ENCODE data around the gene MRPL45.
A peak's percentile ranks its signal among the peaks of the same experiment; 100 is the strongest.

The MRPL45 gene

DNA sequence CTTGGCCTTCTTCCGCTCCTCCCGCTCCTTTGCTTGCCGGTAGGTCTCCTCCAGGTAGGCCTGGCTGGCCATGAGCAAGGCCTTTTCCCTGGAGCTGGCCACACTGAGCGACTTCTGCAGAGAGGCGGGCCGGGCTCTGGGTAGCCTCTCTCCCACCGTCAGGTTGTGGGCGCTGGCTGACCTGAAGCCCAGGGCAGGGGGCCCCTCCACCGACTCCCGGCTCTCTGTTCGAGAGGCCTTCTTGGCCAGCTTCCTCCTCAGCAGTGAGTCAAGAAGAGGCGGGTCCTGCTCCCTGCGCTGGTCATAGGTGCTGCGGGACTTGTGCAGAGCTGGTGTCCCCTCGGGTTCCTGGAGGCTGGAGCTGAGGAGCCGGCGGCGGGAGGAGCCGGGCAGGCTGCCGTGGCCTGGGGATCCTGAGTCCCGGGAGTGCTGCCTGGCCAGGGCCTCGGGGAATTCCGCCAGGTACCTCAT, 34.0 kb downstream of the MRPL45 start:
- TF ChIP-seq, protein P1, sequence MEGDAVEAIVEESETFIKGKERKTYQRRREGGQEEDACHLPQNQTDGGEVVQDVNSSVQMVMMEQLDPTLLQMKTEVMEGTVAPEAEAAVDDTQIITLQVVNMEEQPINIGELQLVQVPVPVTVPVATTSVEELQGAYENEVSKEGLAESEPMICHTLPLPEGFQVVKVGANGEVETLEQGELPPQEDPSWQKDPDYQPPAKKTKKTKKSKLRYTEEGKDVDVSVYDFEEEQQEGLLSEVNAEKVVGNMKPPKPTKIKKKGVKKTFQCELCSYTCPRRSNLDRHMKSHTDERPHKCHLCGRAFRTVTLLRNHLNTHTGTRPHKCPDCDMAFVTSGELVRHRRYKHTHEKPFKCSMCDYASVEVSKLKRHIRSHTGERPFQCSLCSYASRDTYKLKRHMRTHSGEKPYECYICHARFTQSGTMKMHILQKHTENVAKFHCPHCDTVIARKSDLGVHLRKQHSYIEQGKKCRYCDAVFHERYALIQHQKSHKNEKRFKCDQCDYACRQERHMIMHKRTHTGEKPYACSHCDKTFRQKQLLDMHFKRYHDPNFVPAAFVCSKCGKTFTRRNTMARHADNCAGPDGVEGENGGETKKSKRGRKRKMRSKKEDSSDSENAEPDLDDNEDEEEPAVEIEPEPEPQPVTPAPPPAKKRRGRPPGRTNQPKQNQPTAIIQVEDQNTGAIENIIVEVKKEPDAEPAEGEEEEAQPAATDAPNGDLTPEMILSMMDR (conservative IDR thresholded peaks at IDR 0.05; ENCODE audit: low read depth, low read length), result no peak
- DNase-seq (ENCODE audit: low read depth), result no peak
- H3K4me3 ChIP-seq (ENCODE audit: low read length), result no peak overlapping the region

DNA sequence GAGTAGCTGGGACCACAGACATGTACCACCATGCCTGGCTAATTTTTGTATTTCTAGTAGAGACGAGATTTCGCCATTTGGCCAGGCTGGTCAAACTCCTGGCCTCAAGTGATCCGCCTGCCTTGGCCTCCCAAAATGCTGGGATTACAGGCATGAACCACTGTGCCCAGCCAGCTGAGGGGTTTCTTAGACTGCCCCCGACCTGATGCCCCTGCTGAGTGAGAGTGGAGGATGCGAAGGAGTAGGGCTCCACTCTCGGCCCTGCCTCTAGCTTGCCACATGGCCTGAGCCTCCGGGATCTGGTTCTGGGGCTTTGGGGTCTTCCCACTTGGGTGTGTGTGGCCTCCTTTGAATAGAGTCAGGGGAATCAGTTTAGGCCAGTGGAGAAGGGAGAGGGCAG, 35.8 kb downstream of the MRPL45 start:
- no peak overlapping the region for H3K4me3 ChIP-seq (ENCODE audit: low read length)
- TF ChIP-seq, protein P1 (conservative IDR thresholded peaks at IDR 0.05; ENCODE audit: low read depth, low read length), result no peak
- no peak for DNase-seq (ENCODE audit: low read depth)

DNA sequence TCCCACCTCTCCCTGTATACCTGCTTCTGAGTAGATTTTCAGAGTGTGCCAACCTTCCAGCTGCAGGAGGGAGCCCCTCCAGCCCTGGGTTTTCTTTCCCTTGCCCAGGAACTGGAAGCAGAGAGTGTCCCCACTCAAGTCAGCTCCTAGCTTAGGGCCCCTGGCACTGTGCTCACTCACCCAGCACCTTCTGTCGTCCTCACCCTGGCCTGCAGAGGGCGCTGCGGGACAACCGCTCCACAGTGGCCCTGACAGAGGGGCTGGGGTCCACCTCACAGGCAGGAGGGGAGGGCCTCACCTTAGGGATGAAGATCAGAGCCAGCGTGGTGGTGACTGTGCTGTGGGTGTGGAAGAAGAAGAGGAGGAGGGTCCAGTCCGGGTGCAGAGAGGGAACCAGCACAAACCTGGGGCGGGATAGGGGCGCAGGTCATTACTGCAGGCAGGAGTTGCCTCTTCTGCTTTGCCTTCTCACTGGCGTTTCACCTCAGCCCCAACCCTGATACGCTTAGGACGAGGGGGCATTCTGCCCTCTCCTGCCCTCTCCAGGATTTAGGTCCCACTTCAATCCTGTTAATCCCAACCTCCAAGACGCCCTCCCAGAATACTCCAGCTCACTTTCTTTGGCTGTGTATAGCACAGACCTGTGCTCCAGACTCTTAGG, 36.8 kb downstream of the MRPL45 start:
- no peak for DNase-seq (ENCODE audit: low read depth)
- TF ChIP-seq, protein P1 (conservative IDR thresholded peaks at IDR 0.05; ENCODE audit: low read depth, low read length), result peak; percentile 81

DNA sequence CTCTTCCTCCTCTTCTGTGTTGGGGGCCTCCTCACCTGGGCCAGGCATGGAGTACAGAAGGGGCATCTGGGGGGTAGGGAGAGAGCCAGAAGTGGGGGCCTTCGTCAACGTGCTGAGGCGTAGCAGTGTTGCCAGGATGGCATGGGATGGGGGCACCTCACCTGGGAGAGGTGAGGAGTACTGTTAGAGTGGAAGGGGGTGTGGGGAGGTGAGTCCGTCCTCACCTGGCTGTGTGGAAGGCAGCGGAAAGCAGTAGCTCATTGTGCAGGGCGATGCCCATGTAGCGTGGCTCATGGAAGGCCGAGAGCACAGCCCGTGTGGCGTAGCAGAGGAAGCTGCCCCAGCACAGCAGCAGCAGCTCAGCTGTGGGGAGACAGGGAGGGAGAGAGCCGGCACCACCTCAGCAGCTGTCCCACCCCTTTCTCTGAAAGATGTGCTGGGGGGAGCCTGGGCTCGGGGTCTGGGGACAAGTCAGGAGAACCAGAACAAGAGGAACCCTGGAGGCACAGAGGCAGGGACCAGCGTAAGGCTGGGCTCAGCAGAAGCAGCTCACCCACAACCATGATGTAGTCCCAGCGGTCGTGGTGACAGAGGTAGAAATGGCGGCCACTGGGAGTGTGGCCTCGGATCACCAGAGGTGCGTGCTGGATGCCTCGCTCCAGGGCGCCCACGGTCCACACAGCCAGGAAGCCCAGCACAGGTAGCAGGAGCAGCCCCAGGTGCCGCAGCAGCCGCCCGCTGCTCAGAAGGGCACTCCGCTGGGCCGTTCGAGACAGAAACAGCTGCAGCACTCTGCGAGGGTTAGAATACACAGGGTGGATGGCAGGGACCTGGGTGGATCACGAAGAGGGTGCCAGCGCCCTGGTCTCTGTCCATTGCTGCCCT, 37.8 kb downstream of the MRPL45 start:
- no peak overlapping the region for H3K4me3 ChIP-seq (ENCODE audit: low read length)
- no peak for DNase-seq (ENCODE audit: low read depth)
- TF ChIP-seq, protein P1 (conservative IDR thresholded peaks at IDR 0.05; ENCODE audit: low read depth, low read length), result no peak

More for the DNA sequence above, 36.8 kb downstream of the MRPL45 start:
- no peak overlapping the region for H3K4me3 ChIP-seq (ENCODE audit: low read length)

DNA sequence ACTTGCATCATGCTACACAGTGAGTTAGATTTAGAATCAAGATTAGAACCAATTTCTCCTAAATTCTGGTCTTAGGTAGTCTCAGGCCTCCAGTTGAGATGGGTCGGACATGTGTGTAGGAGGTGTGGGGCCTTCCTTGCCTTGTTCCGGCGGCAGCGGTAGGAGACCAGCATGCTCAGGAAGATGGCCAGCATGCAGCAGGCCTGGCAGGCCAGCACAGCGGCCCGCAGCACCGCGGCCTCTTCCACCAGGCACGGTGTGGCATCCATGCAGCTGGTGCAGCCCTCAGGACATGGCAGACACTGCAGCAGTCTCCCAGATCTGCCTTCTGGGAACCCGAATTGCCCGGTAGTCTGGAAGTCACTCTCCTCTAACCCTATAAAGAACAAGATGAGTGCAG, 39.9 kb downstream of the MRPL45 start:
- no peak overlapping the region for H3K4me3 ChIP-seq (ENCODE audit: low read length)
- no peak for DNase-seq (ENCODE audit: low read depth)
- TF ChIP-seq, protein P1 (conservative IDR thresholded peaks at IDR 0.05; ENCODE audit: low read depth, low read length), result no peak

DNA sequence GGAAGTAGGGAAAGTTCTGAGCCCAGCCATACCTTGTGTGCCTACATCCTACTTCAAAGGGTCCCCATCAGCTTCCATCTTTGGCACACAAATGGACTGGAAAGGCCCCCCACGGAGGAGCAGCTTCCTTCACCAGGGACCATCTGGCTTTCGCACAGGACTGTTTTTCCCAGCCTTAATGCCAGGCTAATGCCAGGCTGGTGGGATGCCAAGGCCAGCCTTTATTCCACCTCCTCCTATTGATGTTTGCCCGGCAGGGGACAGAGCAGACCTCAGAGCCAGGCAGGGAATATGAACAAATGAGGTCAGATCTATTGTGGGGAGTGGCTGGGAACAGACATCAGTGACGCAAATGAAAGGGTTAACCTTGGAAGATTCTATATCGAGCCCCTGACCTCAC, 41.1 kb downstream of the MRPL45 start:
- no peak for DNase-seq (ENCODE audit: low read depth)
- TF ChIP-seq, protein P1 (conservative IDR thresholded peaks at IDR 0.05; ENCODE audit: low read depth, low read length), result no peak
- no peak overlapping the region for H3K4me3 ChIP-seq (ENCODE audit: low read length)

All from retinal pigment epithelial cell (primary cell).